Measurements from ENCODE around the gene TRIP4.
"Not testable (repeated sequence)": the region's sequence is repeated elsewhere in the genome, so short reads cannot be mapped to it uniquely, and the experiment has no call there.

Gene TRIP4

DNA sequence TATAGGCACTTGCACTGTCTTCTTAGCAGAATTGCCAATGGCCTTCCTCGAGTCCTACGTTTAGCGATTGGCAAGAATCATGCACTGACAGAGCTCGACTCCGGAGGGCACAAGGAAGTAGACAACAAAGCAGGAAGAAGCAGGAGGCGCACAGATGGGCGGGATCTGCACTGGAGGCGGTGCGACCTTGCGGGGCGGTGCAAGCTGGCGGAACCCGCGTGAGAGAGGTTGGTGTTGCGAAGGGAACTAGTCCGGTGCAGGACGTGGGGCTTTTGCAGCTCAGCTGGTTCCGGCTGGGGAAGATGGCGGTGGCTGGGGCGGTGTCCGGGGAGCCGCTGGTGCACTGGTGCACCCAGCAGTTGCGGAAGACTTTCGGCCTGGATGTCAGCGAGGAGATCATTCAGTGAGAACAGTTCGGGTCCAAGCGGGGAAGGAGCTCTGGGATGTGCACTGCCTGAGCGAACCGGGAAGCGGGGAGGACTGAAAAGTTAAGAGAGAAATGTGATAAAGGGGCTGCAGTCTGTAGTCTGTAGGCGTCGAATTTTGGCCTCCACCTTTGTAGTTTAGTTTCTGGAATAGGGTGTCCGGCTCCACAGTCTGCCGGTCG lies at the start of gene TRIP4:
TSS of gene TRIP4 (plus strand) at position 275 of the 607 bp plus-strand sequence. CDS start at position 303, 28 bp downstream.
- peak; percentile 97 for DNase-seq

DNA sequence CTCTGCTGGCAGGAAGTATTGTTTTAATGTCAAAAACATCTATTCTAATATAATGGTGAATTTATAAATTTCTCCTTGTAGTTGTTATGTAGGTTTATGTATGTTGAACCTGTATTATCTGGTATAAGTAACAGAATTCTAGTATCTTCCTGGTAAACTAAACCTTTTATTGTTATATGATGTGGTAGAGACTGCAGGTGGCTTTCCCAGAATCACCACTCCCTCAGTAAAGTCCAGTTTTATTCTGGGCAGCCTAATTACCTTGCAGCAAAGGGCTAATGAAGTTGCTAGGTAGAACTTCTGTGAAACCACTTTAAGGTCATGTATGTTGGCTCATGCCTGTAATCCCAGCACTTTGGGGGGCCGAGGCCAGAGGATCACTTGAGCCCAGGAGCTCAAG lies 47.3 kb upstream of the TRIP4 start:
- no peak for DNase-seq

DNA sequence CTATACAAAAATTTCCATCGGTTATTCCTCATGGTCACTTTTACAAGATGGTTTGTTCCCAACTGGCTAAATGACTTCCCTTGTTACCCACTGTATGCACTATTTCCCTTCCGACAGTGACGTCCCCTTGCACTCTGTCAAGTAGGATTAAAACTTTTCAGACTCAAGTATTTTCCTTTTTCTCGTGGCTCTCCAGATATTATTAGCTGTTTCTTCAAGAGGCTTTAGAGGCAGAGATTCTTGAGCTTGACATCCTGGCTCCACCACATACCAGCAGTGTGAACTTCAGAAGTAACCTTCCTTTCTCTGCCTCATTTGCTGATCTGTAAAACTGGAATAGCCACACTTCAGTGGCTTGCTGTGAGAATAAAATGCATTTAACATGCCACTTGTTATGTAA lies 45.7 kb upstream of the TRIP4 start:
- no peak for DNase-seq

DNA sequence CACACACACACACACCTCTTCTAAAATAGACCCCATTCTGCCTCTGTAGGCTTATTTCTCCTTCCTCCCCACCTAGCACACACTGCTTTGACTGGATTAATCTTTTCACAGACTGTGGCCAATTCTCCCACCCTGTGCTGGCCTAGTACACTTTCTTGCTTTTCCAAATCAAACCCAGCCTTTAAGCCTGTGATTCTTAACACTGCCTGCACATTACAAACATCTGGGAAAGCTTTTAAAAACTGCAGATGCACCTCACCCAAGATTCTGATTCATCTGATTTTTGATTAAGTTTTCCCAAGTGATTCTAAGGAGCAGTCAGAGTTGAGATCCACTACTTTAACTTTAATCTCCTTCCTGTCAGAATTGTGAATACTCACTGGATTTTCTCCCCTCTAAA lies 44.4 kb upstream of the TRIP4 start:
- peak; percentile 53 for DNase-seq

DNA sequence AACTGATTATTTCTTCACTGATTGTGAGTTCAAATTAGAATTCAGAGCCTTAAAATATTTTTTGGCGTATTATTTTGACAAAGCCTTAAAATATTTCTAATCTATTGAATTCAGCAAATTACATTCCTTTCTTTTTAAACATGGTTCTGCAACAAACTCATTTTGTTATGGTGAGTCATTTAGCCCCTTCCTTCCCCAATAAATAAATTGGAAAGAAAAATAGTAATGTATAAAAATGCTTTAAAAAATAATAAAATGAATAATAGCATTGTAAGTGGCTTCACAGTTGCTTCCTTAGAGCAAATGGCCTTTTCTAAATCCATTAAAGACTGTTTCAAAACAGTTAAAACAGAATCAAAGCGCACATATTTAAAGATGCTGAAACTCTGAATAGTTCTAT lies 43.8 kb upstream of the TRIP4 start:
- peak; percentile 30 for DNase-seq

DNA sequence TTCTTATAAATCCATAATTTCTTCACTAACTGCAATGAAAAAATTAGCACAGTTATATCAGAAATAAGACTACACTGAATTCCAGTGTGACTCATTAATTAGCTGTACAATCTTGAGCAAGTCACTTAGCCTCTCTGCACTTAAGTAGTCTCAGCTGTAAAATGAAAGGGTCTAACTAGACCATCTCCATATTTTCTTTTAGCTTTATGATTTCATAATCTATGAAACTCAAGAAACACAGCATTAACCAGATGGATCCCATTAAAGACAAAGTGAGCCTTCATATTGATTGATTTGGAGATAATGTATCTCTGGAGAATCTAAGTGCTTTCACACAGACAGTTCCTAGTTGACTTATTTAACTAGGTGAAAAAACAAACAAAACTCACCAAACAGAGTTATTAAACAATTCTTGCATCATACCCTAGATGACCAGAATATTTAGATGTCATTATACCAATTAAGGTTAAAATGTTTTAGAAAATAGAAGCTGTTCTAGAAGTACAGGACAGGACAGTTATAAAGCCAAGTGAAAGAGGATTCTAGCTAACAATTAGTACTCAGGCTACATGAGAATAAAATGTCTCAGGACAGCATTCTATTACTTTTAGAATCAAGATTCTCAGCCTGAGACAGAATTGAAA lies 42.9 kb upstream of the TRIP4 start:
- DNase-seq = peak; percentile 74

DNA sequence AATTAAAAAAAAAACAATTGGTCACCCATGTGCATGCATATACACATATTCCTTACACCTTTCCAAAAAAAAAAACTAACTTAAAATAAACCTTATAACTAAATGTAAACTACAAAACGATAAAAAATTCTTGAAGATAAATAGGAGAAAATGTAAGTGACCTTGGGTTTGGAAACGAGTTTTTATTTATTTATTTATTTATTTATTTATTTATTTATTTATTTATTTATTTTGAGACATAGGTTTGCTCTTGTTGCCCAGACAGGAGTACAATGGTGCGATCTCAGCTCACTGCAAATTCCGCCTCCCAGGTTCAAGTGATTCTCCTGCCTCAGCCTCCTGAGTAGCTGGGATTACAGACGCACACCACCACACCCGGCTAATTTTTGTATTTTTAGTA lies 41.4 kb upstream of the TRIP4 start:
- not testable (repeated sequence) for DNase-seq

DNA sequence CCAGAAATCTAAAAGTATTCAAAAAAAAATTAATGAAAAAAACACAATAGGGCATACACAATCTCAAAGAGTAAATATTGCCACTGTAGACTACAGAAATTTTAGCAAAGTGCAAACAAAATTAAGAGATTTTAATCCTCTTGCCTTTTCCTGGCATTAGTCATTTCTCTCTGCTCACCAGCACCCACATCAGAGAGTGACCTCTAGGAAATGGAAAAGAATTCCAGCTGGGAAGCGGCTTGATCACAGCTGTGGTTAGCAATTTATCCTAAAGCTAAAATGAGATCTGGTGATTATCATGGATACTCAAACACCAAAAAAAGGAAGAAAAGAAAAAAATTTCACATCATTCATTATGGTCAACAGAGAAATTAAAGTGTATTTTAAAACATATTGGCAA lies 39.2 kb upstream of the TRIP4 start:
- peak; percentile 62 for DNase-seq

DNA sequence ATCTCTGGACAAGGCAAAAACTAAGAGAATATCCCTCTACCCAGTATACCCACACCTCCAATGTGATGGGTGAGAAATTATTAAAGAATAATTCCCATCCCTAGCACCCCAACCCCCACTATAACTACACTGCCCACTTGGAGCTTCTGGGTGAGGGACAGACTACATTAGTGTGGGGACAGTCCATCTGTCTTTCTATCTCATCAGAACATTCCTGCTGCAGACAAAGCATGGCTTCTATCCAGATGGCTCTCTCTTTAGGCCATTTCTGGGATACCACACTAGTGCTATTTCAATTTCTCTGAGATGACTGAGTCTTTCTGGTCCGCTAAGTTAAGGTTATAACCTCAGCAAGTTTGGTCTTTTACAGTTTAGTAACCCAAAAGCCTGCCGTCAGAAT lies 38.3 kb upstream of the TRIP4 start:
- no peak for DNase-seq

DNA sequence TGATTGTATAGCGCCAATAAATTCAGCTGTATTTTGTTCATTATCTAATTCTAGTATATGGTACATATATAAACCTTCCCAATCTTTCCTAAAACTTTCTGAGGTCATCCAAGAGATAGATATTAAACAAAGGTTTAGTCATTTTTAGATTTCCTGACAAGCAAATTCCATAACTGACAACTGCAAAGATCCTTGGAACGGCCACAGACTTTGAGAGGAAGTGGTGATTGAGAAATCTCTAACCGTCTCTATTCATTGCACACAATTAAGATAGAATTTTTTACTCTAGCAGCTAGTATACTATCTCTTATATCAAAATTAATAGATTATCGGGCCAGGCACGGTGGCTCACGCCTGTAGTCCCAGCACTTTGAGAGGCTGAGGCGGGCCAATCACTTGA lies 36.4 kb upstream of the TRIP4 start:
- peak; percentile 19 for DNase-seq

DNA sequence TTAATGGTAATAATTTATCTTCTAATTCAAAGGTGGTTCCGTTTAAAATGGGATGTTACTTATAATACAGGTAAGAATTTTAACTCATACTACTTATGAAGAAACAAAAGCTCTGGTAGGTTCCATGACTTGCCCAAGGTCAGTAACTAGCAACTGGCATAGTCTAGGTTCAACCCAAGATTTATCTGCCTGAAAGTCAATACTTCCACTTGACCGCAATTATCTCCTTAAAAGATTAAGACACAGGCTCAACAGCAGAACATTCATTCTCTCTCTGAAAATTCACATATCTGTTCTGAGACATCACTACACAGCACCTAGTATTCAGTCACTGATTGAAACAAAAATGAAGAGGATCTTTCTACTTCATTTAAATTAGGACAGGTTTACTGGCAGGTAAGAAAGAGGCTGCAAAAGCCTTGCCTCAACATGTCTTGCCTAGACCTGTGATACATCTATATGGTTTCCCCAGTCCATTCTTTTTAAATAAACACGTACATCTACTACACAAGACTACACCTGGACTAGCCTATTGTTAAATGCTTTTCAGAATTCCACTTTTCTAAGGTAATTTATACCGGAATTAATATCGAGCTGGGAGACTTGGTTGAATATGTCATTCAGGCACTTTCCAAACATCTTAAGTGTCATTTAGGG lies 32.8 kb upstream of the TRIP4 start:
- DNase-seq = no peak

DNA sequence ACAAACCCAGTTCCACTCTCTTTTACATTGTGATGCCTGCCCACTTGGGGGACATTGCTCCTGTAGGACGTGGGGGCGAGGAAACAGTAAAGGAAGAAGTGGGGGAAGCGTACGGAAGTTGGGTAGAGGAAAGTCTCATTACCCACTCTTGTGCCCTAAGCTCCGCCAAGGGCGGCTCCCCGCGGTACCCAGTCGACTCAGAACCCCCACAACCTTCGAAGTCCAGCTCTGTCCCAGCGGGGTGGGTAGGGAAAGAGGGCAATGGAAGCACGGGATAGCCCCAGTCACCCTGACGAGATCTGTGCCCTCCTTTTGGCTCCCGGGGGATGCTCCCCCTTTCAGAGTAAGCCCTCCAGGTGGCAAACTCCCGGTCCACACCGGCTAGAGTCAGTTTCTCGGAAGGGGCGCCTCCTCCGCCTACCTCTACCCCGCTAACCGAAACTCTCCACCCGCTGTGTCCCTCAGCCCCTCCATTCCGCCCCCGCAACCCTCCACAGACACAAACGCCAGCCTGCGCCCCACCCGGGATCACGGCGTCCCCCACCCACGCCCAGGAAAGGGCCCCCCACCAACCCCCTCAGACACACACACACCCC lies 32.2 kb upstream of the TRIP4 start:
- no peak for DNase-seq

DNA sequence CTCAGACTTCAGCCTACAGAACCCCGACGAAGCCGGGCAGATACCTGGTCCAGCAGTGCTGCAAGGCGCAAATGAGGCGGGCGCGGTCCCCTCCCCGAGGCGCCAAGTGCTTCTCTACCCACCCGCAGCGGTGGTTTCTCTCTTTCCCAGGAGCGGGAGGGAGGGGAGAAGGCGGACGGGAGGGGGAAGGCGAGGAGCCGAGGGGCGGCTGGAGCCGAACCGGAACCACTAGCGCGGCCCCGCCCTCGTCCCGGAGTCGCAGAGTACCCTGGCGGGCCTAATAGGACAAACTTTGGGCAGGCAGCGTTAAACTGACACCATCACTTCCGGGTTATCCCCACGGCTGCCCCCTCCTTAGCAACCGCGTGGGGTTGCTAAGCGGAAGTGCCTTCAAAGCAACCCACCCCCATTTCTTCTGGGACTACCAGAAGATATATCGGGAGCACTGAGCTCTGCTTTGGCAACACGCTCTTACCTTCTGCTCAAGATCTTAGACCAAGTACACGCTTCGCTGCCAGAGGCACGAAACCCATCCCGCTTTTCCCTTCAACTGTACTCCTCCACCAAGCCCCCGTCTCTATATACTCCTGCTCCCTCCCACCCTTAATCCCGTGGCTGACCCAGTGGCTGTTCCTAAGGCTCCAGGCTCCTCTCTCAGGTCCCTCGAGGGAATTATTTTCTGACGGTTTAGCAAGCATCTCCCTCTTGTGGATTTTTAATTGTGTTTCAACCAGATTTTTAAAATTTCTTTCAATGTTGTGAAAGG lies 31.5 kb upstream of the TRIP4 start, which contains the start of gene CSNK1G1:
TSS of gene CSNK1G1 (minus strand) at position 230 of the 766 bp plus-strand sequence. CDS start 55,674 bp downstream, outside the sequence.
- peak; percentile 98 for DNase-seq

DNA sequence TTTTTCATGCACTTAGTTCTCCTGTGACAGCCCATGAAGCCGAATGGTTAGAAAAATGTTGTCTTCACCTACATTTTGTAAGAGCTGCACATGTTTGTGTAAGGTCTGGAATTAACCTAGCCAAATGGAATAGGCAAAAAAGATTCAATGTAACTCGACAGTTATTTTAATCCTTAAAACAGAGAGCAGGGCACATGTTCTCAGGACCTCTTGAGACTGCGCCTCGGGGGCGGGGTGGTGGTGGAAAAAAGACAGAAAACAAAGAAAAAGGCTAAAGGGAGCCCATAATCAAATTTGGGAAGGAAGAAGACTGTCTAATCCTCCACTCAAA lies 31.0 kb upstream of the TRIP4 start:
- no peak for DNase-seq

DNA sequence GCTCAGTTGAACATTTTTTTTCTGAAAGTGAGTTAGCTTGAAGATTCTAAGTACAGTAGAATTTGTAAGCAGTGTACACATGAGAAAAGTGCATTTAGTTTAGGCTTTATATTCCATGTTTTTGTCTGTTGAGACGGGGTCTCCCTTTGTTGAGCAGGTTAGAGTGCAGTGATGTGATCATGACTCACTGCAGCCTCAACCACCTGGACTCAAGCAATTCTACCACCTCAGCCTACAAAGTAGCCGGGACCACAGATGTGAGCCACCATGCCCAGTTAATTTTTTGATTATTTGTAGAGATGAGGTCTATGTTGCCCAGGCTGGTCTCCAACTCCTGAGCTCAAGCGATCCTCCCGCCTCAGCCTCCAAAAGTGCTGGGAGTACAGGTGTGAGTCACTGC lies 26.4 kb upstream of the TRIP4 start:
- no peak for DNase-seq

DNA sequence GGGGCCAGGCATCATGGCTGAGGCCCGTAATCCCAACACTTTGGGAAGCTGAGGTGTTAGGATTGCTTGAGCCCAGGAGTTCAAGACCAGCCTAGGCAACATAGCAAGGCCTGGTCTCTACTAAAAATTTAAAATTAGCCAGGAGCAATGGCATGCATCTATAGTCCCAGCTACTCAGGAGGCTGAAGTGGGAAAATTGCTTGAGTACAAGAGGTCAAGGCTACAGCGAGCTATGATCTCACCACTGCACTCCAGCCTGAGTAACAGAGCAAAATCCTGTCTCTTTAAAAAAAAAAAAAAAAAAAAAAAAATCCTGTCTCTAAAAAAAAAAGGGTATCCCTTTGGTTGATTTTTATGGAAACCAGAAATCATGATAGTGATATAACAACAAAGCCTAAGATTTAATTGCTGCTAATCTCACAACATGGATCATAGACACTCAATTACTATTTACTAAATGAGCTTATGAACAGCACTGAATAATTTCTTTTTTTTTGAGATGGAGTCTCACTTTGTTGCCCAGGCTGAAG lies 18.5 kb upstream of the TRIP4 start:
- no peak for DNase-seq

DNA sequence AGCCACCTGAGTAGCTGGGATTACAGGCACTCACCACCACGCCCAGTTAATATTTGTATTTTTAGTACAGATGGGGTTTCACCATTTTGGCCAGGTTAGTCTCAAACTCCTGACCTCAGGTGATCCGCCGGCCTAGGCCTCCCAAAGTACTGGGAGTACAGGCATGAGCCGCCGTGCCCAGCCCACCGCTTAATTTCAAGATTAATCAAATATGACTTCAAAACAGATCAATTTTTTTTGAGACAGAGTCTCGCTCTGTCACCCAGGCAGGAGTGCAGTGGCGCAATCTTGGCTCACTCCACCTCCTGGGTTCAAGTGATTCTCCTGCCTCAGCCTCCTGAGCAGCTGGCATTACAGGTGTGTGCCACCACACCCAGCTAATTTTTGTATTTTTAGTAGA lies 16.3 kb upstream of the TRIP4 start:
- DNase-seq = not testable (repeated sequence)

DNA sequence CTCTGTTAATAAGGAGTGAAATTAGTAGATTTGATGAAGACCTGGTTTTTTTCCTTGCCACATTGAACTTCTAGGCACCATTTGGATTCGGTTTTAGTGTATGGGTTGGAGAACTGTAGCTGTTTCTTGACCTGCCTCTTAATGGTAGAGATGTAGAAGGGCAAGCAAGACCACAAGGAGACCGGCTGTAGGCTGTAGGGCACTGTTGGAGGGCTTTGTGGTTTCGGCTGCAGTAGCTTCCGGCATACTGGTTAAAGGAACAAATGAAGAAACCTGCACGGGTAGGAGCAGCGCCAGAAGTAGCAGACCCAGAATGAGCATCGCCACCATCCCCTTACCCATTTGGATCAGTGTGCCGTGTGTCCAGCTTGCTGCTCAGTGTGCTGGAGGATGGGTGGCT lies 14.3 kb upstream of the TRIP4 start:
- DNase-seq = no peak

DNA sequence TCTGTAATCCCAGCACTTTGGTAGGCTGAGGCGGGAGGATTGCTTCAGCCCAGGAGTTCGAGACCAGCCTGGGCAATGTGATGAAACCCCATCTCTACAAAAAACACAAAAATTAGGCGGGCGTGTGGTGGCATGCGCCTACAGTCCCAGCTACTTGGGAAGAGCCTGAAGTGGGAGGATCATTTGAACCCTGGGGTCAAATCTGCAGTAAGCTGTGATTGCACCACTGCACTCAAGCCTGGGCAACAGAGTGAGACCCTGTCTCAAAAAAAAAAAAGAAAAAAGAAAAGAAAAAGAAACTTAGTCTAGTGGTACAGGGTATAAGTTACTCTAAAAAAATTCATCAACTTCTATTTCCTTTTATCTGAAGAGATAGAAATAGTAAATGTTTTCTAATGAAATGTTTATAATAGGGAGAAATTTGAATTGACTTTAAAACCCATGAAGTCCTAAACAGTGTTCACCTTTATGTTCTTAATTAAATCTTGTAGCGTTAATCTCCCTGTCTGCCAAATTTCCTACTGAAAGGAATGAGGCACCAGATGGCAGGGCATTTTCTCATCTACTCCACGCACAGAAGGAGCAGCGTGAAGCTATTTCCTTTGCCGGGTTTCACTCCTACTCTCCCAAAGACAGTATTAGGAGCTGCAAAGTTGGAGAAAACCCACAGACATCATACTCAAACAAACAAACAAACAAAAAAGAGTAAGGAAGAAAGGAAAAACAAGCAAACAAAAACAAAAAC lies 8.2 kb upstream of the TRIP4 start:
- peak; percentile 15 for DNase-seq

DNA sequence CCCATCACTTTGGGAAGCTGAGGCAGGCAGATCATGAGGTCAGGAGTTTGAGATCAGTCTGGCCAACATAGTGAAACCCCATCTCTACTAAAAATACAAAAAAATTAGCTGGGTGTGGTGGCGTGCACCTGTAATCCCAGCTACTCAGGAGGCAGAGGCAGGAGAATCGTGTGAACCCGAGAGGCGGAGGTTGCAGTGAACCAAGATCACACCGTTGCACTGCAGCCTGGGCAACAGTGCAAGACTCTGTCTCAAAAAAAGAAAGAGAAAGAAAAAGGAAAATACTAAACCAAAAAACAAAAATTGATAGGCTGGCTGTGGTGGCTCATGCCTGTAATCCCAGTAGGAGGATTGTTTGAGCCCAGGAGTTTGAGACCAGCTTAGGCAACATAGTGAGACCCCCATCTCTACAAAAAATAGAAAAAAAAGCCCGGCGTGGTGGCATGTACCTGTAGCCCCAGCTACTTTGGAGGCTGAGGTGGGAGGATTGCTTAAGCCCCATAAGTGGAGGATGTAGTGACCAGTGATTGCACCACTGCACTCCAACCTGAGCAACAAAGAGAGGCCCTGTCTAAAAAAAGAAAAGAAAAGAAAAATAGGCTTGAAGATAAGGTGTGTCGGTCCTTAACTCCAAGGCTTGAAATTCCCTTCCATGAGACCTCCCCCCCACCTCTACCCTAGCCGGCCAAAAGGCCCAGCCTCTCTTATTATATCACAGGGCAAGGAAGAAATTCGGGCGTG lies 7.3 kb upstream of the TRIP4 start:
- not testable (repeated sequence) for DNase-seq

DNA sequence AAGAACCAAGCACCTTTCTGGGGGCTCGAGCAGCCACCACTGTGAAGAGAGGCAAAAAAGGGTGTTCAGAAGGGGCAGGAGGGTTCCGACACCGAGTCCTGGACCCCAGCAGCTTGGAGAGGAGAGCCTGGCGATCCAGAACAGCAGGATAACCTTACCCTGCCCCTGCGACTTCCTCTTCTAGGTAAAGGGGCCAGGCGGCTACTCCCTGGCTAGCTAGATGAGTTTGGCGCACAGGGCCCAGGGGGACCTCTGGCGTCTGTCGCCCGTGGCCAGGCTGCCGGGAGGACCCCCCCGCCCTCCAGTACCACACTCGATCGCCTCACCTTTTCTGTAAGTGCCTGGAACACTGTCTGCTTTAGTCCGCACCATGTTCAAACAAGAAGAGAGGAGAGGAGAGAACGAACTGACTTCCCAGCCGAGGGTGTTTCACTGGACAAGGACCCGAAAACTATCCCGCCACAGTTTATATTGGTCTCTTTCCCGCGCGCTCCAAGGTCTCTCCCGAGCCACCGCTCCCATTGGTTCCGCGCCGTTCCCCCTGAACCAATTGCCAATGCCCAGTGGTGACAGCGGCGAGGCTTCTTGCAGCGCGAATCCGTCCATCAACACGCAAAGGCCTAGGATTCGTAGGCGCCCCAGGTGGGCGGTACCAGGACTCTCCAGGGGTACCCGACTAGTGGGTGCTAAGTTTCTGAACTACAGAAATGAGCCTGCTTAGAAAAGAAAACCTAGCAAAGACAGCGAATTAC lies 6.5 kb upstream of the TRIP4 start, which contains the start of gene PCLAF:
TSS of gene PCLAF (minus strand) at position 442 of the 752 bp plus-strand sequence. CDS start at position 372, 70 bp downstream.
- peak; percentile 96 for DNase-seq

Data from fibroblast of skin of right quadriceps (primary cell).